ENCODE measurements around the gene DSE.

The DSE gene

DNA sequence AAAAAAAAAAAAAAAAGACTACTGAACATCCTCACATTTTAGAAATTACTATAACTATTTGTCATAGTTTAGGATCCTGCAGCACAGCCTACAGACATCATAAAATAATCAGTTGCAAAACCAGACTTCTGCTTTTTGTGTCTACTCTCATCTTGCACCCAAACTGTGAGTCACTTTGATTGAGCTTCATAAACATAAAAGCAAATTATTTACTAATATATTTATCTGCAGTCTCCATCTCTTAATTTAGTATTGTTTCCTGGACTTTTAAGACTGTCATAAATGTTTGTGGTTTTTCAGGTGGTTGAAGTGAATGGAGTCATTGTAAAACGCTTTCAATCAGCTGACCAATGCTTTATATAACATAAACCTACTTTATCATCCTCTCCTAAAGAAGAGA lies 75.7 kb downstream of the DSE start:
- H3K4me2 ChIP-seq (ENCODE audit: insufficient read depth, low read length), result no peak overlapping the region
- H2AFZ ChIP-seq (ENCODE audit: low read depth, low read length), result no peak overlapping the region
- TF ChIP-seq EZH2 (IDR thresholded peaks at IDR 0.05; ENCODE audit: borderline replicate concordance, low read depth, low read length, severe bottlenecking) (no peak), CTCF (IDR thresholded peaks at IDR 0.05; ENCODE audit: borderline replicate concordance, extremely low read depth, low read length, poor library complexity, severe bottlenecking) (no peak)
- no peaks in the 10 kb centered on the region for H3K36me3 ChIP-seq (ENCODE audit: insufficient read depth, low read length)
- no peaks in the 10 kb centered on the region for H3K79me2 ChIP-seq (ENCODE audit: insufficient read depth, low read length)
- H3K9ac ChIP-seq (ENCODE audit: low read depth, low read length), result no peak overlapping the region
- no peak for DNase-seq
- no peak for ATAC-seq (ENCODE audit: insufficient read depth, low read depth)
- H3K27ac ChIP-seq (ENCODE audit: low read length), result no peak overlapping the region
- no peaks in the 10 kb centered on the region for H3K27me3 ChIP-seq (ENCODE audit: insufficient read depth, low read length, poor library complexity)
- peaks cover 16% of the 10 kb centered on the region for H3K4me1 ChIP-seq (ENCODE audit: insufficient read depth, low read length)
- no peaks in the 10 kb centered on the region for H3K9me3 ChIP-seq (ENCODE audit: insufficient read depth, low read length, severe bottlenecking)
- H3K4me3 ChIP-seq (ENCODE audit: low read depth in 1 of 2, low read length in 2 of 2), result no peak overlapping the region
- no peaks in the 10 kb centered on the region for H4K20me1 ChIP-seq (ENCODE audit: insufficient read depth, low read length)

GRCh38 chr6:116447052-116447451 lies 76.3 kb downstream of the DSE start:
- Histone ChIP-seq H3K36me3 (ENCODE audit: insufficient read depth, low read length) (no peaks in the 10 kb centered on the region), H3K9ac (ENCODE audit: low read depth, low read length) (no peak overlapping the region), H3K4me2 (ENCODE audit: insufficient read depth, low read length) (no peak overlapping the region), H3K27ac (ENCODE audit: low read length) (no peak overlapping the region), H3K79me2 (ENCODE audit: insufficient read depth, low read length) (no peaks in the 10 kb centered on the region), H3K4me1 (ENCODE audit: insufficient read depth, low read length) (peaks cover 16% of the 10 kb centered on the region), H3K4me3 (ENCODE audit: low read depth in 1 of 2, low read length in 2 of 2) (no peak overlapping the region), H4K20me1 (ENCODE audit: insufficient read depth, low read length) (no peaks in the 10 kb centered on the region), H3K9me3 (ENCODE audit: insufficient read depth, low read length, severe bottlenecking) (no peaks in the 10 kb centered on the region), H2AFZ (ENCODE audit: low read depth, low read length) (no peak overlapping the region), H3K27me3 (ENCODE audit: insufficient read depth, low read length, poor library complexity) (no peaks in the 10 kb centered on the region)
- ATAC-seq (ENCODE audit: insufficient read depth, low read depth) (no peak), DNase-seq (no peak)
- no peak for TF ChIP-seq EZH2 (IDR thresholded peaks at IDR 0.05; ENCODE audit: borderline replicate concordance, low read depth, low read length, severe bottlenecking)
- no peak for TF ChIP-seq CTCF (IDR thresholded peaks at IDR 0.05; ENCODE audit: borderline replicate concordance, extremely low read depth, low read length, poor library complexity, severe bottlenecking)

DNA sequence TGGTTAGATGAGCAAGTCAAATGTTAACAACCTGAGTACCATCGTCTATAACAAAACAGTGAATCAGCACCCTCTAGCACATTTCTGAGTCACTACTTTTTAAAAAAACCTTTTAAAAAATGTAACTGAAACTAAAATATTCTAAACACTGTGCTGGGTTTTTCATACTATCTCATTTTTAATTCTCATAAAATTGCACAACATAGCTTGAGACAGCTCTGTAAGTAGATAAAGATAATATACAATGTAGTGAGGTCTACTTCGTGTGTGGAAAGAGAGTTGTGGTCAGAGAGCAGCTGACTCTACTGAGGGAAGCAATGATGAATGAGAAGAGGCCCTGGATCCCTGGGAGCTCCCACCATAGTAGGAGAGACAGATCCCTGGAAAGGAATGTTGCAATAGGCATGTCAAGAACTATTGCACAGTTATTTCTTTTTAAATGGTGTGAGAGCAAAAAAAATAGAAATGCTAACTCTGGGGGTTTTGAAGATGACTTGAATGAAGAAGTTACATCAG lies 76.8 kb downstream of the DSE start:
- H3K4me3 ChIP-seq (ENCODE audit: low read depth in 1 of 2, low read length in 2 of 2), result no peak overlapping the region

More for the DNA sequence above, 76.8 kb downstream of the DSE start:
- no peaks in the 10 kb centered on the region for H3K9me3 ChIP-seq (ENCODE audit: insufficient read depth, low read length, severe bottlenecking)
- H3K27me3 ChIP-seq (ENCODE audit: insufficient read depth, low read length, poor library complexity), result no peaks in the 10 kb centered on the region
- H3K4me1 ChIP-seq (ENCODE audit: insufficient read depth, low read length), result peaks cover 16% of the 10 kb centered on the region
- no peaks in the 10 kb centered on the region for H3K36me3 ChIP-seq (ENCODE audit: insufficient read depth, low read length)
- no peak overlapping the region for H3K9ac ChIP-seq (ENCODE audit: low read depth, low read length)
- H2AFZ ChIP-seq (ENCODE audit: low read depth, low read length), result no peak overlapping the region
- ATAC-seq (ENCODE audit: insufficient read depth, low read depth) (no peak), DNase-seq (no peak)
- H3K79me2 ChIP-seq (ENCODE audit: insufficient read depth, low read length), result no peaks in the 10 kb centered on the region
- TF ChIP-seq CTCF (IDR thresholded peaks at IDR 0.05; ENCODE audit: borderline replicate concordance, extremely low read depth, low read length, poor library complexity, severe bottlenecking) (no peak), EZH2 (IDR thresholded peaks at IDR 0.05; ENCODE audit: borderline replicate concordance, low read depth, low read length, severe bottlenecking) (no peak)
- H3K4me2 ChIP-seq (ENCODE audit: insufficient read depth, low read length), result no peak overlapping the region
- H3K27ac ChIP-seq (ENCODE audit: low read length), result no peak overlapping the region
- no peaks in the 10 kb centered on the region for H4K20me1 ChIP-seq (ENCODE audit: insufficient read depth, low read length)
